Measurements from ENCODE around the gene AJUBA. TPM values are rescaled to one million over a fixed set of nuclear protein-coding genes. Genes with fewer than 3 reads are reported as not detected.

Gene AJUBA
- total RNA-seq, 2 donors from 2014 or later, result 21.0 to 27.9 TPM

DNA sequence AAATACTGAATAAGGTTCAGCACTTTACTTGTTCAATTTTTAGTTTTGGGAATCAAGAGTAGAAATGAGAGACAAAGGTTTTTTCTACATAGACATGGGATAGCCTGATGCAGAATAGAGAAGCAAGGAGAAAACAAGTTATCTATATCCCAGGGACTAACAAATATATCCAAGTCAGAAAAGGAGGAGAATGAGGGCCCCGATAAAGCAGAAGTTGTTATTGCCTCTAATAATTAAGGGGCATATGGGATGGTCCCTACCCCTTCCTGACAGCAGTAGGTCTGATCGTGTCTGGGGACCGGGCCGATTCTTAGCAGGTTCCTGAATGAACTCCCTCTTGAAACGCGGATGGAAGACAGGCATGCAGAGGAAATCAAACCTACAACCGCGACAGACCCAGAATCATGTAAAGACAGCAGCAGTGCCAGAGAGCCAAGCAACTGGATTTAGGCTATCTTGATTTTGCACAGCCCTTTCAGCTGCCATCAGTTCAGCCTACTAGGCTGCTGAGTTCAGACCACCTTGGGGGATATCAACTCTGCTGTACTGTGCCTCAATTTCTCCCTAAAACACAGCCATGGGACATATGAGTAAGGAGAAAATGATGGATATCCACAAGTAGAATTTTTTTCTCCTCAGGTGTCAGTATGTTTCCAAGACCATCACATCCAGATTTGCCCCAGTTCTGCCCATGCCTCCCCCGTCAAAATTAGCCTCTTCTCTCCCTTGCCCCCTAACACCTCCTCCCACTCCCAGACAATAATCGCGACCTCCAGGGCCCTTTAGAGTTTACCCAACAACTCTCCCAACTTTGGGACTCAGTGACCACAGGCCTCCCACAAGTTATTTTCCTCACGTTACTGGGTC is 53.9 kb downstream of the AJUBA start:
- intact Hi-C loops (cut with DNase I), result no loop called here
- no peak for TF ChIP-seq POLR2AphosphoS5 (IDR thresholded peaks at IDR 0.05)
- no peak for TF ChIP-seq POLR2A (IDR thresholded peaks at IDR 0.05)
- TF ChIP-seq, protein P1, sequence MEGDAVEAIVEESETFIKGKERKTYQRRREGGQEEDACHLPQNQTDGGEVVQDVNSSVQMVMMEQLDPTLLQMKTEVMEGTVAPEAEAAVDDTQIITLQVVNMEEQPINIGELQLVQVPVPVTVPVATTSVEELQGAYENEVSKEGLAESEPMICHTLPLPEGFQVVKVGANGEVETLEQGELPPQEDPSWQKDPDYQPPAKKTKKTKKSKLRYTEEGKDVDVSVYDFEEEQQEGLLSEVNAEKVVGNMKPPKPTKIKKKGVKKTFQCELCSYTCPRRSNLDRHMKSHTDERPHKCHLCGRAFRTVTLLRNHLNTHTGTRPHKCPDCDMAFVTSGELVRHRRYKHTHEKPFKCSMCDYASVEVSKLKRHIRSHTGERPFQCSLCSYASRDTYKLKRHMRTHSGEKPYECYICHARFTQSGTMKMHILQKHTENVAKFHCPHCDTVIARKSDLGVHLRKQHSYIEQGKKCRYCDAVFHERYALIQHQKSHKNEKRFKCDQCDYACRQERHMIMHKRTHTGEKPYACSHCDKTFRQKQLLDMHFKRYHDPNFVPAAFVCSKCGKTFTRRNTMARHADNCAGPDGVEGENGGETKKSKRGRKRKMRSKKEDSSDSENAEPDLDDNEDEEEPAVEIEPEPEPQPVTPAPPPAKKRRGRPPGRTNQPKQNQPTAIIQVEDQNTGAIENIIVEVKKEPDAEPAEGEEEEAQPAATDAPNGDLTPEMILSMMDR (IDR thresholded peaks at IDR 0.05), result no peak
- peaks cover 0 to 11% of the 10 kb centered on the region in 2 donors for H3K36me3 ChIP-seq
- H3K4me3 ChIP-seq, result peak overlapping the region; percentile 83 to 96
- peak overlapping the region; percentile 86 to 93 for H3K27ac ChIP-seq
- no peaks in the 10 kb centered on the region for H3K27me3 ChIP-seq (replicated peaks; ENCODE audit: insufficient read depth)
- H3K9me3 ChIP-seq, result no peaks in the 10 kb centered on the region
- WGBS, result 14% methylated on average over 12 of the region's 12 CpGs
- DNase-seq (ENCODE audit: low spot score), result no peak
- peaks cover 12% of the 10 kb centered on the region for H3K4me1 ChIP-seq (replicated peaks)

- 82% methylated on average over 4 of the region's 4 CpGs for WGBS
- H3K9me3 ChIP-seq, result no peaks in the 10 kb centered on the region
- H3K4me3 ChIP-seq, result no peak overlapping the region
- DNase-seq (ENCODE audit: low spot score), result no peak
- no peaks in the 10 kb centered on the region for H3K27me3 ChIP-seq (replicated peaks; ENCODE audit: insufficient read depth)
- peaks cover 12% of the 10 kb centered on the region for H3K4me1 ChIP-seq (replicated peaks)
- no peak overlapping the region for H3K27ac ChIP-seq
- peaks cover 0 to 11% of the 10 kb centered on the region in 2 donors for H3K36me3 ChIP-seq
- intact Hi-C loops (cut with DNase I), result no loop called here
- TF ChIP-seq, protein P1 (IDR thresholded peaks at IDR 0.05), result no peak
- TF ChIP-seq POLR2A (IDR thresholded peaks at IDR 0.05) (no peak), POLR2AphosphoS5 (IDR thresholded peaks at IDR 0.05) (no peak)
Measured at GRCh38 chr14:22926316-22926715, 56.0 kb downstream of the AJUBA start.

- intact Hi-C loops (cut with DNase I), result no loop called here
- TF ChIP-seq, protein P1 (IDR thresholded peaks at IDR 0.05), result no peak
- TF ChIP-seq POLR2A (IDR thresholded peaks at IDR 0.05) (no peak), POLR2AphosphoS5 (IDR thresholded peaks at IDR 0.05) (no peak)
- Histone ChIP-seq H3K27me3 (replicated peaks; ENCODE audit: insufficient read depth) (no peaks in the 10 kb centered on the region), H3K27ac (no peak overlapping the region), H3K4me3 (no peak overlapping the region), H3K4me1 (replicated peaks) (peaks cover 12% of the 10 kb centered on the region), H3K36me3 (peaks cover 0 to 15% of the 10 kb centered on the region in 2 donors), H3K9me3 (no peaks in the 10 kb centered on the region)
- WGBS, result 93% methylated on average over 8 of the region's 8 CpGs
- DNase-seq (ENCODE audit: low spot score), result no peak
Measured at GRCh38 chr14:22925513-22925912, 56.8 kb downstream of the AJUBA start.

- Histone ChIP-seq H3K4me1 (replicated peaks) (peaks cover 12% of the 10 kb centered on the region), H3K27me3 (replicated peaks; ENCODE audit: insufficient read depth) (no peaks in the 10 kb centered on the region), H3K36me3 (peaks cover 0 to 16% of the 10 kb centered on the region in 2 donors), H3K4me3 (no peak overlapping the region), H3K9me3 (no peaks in the 10 kb centered on the region), H3K27ac (no peak overlapping the region)
- intact Hi-C loops (cut with DNase I), result no loop called here
- TF ChIP-seq, protein P1 (IDR thresholded peaks at IDR 0.05), result no peak
- TF ChIP-seq POLR2AphosphoS5 (IDR thresholded peaks at IDR 0.05) (no peak), POLR2A (IDR thresholded peaks at IDR 0.05) (no peak)
- DNase-seq (ENCODE audit: low spot score), result no peak
- 96% methylated on average over 5 of the region's 5 CpGs for WGBS
Measured at GRCh38 chr14:22923746-22924145, 58.6 kb downstream of the AJUBA start.

DNA sequence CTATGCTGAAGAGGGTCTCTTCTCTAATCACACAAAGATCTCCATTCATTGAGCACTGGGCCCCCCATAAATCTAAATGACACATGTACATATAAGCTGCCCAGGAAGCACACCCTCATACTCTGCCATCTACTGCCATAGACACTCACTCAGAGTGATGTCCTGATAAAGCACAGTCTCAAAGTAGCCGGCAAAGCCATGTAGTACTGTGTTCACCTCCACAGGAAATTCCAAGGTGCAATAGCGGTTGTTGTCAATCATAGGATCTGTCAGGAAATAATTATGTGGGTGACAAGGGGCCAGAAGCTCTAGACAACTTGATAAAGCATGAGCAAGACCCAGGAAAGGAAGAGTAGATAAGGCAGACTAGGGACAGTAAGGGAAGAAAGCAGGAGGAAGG is 60.1 kb downstream of the AJUBA start:
- intact Hi-C loops (cut with DNase I), result no loop called here
- H3K9me3 ChIP-seq, result no peaks in the 10 kb centered on the region
- no peak for DNase-seq (ENCODE audit: low spot score)
- no peaks in the 10 kb centered on the region for H3K27me3 ChIP-seq (replicated peaks; ENCODE audit: insufficient read depth)
- no peak overlapping the region for H3K4me3 ChIP-seq
- H3K36me3 ChIP-seq, result peaks cover 0 to 16% of the 10 kb centered on the region in 2 donors
- H3K27ac ChIP-seq, result no peak overlapping the region
- WGBS, result 81% methylated on average over 2 of the region's 2 CpGs
- H3K4me1 ChIP-seq (replicated peaks), result no peaks in the 10 kb centered on the region
- no peak for TF ChIP-seq POLR2AphosphoS5 (IDR thresholded peaks at IDR 0.05)
- TF ChIP-seq, protein P1 (IDR thresholded peaks at IDR 0.05), result no peak
- TF ChIP-seq POLR2A (IDR thresholded peaks at IDR 0.05), result no peak

All from prostate gland (tissue), 2 donors.